Gastrocnemius medialis (tissue), 4 donors: ENCODE measurements around the gene SIMC1. TPM values are rescaled to one million over a fixed set of nuclear protein-coding genes. Genes with fewer than 3 reads are reported as not detected.
A peak's percentile ranks its signal among the peaks of the same experiment; 100 is the strongest.
"Not testable (repeated sequence)": the region's sequence is repeated elsewhere in the genome, so short reads cannot be mapped to it uniquely, and the experiment has no call there.

ENCODE experiments used
- ATAC-seq, 2 donors: fragments of 150-250 bp; one replicate each; pipeline ENCODE4 v1.9.1; 2016
- DNase-seq, 2 donors: peaks; one replicate each; pipeline ENCODE4 v3.0.0-alpha.2; 2019
- H3K27ac ChIP-seq, 4 donors: fragments of 200-600 bp; sonication (generic); 1 replicate in 1 of 4; 2 replicates in 3 of 4; pipeline ENCODE4 v1.5.1; 2016 to 2018; ENCODE audit warnings: mild to moderate bottlenecking in 2 of 4, moderate library complexity in 1 of 4
- H3K27me3 ChIP-seq, 3 donors: fragments of 200-600 bp; sonication (generic) in 2 of 3; 1 replicate in 1 of 3; 2 replicates in 2 of 3; pipeline versions ENCODE4 v1.5.1 to v1.6.0; 2016 to 2019; ENCODE audit warnings: mild to moderate bottlenecking in 1 of 3, moderate library complexity in 1 of 3
- H3K36me3 ChIP-seq, 2 donors: fragments of 200-600 bp; sonication (generic) in 1 of 2; one replicate each; pipeline ENCODE4 v1.5.1; 2017 to 2018
- H3K4me1 ChIP-seq, 2 donors: fragments of 200-600 bp; sonication (generic) in 1 of 2; one replicate each; pipeline ENCODE4 v1.5.1; 2016 to 2017; ENCODE audit warnings: mild to moderate bottlenecking in 2 of 2
- H3K4me3 ChIP-seq, 4 donors: fragments of 200-600 bp; sonication (generic) in 3 of 4; 1 replicate in 1 of 4; 2 replicates in 3 of 4; pipeline ENCODE4 v1.5.1; 2016 to 2019; ENCODE audit warnings: mild to moderate bottlenecking in 2 of 4
- H3K9me3 ChIP-seq, 3 donors: fragments of 200-600 bp; sonication (generic) in 2 of 3; 1 replicate in 1 of 3; 2 replicates in 2 of 3; pipeline ENCODE4 v1.5.1; 2016 to 2019
- CTCF ChIP-seq, 5 experiments: fragments of 450-650 bp in 3 of 5; fragments of 200-600 bp in 2 of 5; sonication (generic) in 2 of 5; IDR thresholded peaks in 4 of 5; conservative IDR thresholded peaks in 1 of 5; 1 replicate in 4 of 5; 2 replicates in 1 of 5; pipeline ENCODE4 v1.5.1; 2016 to 2019; ENCODE audit warnings: antibody characterized with exemption in 5 of 5, mild to moderate bottlenecking in 3 of 5, moderate library complexity in 3 of 5
- POLR2A ChIP-seq, 2 donors: fragments of 450-650 bp; IDR thresholded peaks; one replicate each; pipeline ENCODE4 v1.6.1; 2017; ENCODE audit warnings: antibody characterized with exemption in 2 of 2, mild to moderate bottlenecking in 2 of 2, moderate library complexity in 2 of 2
- in situ Hi-C, 4 donors: fragments of 200-750 bp; cut with MboI; loops; one replicate each; pipeline versions ENCODE4 v1.15.0 to v1.8.0; 2017; ENCODE audit warnings: low sequenced_read_pairs in 4 of 4
- intact Hi-C: fragments of 100-400 bp; cut with DNase I; formaldehyde crosslinking; loops from one replicate; pipeline ENCODE4 v1.15.1; 2023; ENCODE audit warnings: low total_unique reads
- total RNA-seq, 4 donors: library from RNA; depleted of rRNA; stranded (reverse); fragments of >200 nt; gene quantifications; one replicate each; pipeline versions ENCODE4 v1.1.0 to v1.2.3, GENCODE V29; 2016

The SIMC1 gene
- 10 to 100 TPM in 2 of 4 donors, 1 to 10 TPM in 2; 5.1 to 45.8 (median 11.5) TPM for total RNA-seq

DNA sequence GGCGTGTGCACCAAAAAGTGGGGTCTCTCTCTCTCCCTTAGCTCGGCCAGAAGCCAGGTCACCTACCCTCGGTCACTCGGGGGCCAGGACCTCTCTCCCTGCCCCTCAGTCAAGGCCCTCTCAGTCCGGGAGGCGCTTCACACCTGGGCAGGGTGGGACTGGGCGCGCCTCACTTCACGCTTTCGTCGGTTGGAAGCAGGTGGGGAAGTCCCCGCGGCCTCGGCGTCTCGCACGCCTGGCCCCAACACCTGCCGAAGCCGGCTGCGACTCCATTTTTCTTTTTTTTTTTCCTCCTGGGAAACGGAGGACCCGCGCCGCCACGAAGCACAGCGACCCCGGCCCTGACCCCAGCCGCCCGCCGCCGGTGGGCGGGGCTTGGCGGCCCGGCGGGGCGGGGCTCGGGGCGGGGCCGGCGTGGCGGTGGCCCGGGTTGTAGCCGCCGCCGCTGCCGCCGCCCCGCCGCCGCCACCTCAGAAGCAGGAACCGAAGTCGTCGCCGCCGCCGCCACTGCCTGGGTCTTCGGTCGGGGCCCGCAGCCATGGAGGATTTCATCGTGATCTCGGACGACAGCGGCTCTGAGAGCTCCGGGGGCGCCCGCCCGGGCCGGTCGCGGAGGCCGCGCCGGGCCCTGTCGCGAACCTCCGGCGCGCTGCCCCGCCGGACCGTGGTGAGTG, at the start of gene SIMC1:
TSS of gene SIMC1 (plus strand) at position 454 of the 674 bp plus-strand sequence. CDS start at position 539, 85 bp downstream.
- peak within 1 kb of the TSS in 3 of 4 donors; percentile 34 to 62 (median 58) for H3K27ac ChIP-seq
- H3K27me3 ChIP-seq, intact Hi-C loops, H3K4me1 ChIP-seq, H3K36me3 ChIP-seq, in situ Hi-C loops, H3K9me3 ChIP-seq: not testable (repeated sequence)
- peak within 1 kb of the TSS; percentile 42 to 55 (median 52) for H3K4me3 ChIP-seq
- DNase-seq (peak; percentile 3 to 16), ATAC-seq (peak; percentile 81 to 88)

GRCh38 chr5:176188506-176189193, 49.6 kb upstream of the SIMC1 start:
- H3K27me3 ChIP-seq: no peaks in the 10 kb centered on the region
- in situ Hi-C loops: no loop called here
- no peak overlapping the region for H3K27ac ChIP-seq
- intact Hi-C loops: no loop called here
- ATAC-seq (peak in 1 of 2 donors; percentile 63), DNase-seq (no peak)
- H3K4me1 ChIP-seq: no peaks in the 10 kb centered on the region
- TF ChIP-seq CTCF (IDR thresholded peaks at IDR 0.05 in 4 of 5, conservative IDR thresholded peaks at IDR 0.05 in 1 of 5): no peak
- TF ChIP-seq POLR2A (IDR thresholded peaks at IDR 0.05): no peak
- H3K9me3 ChIP-seq: no peaks in the 10 kb centered on the region
- no peaks in the 10 kb centered on the region for H3K36me3 ChIP-seq
- no peak overlapping the region for H3K4me3 ChIP-seq

- in situ Hi-C loops (no loop called here), intact Hi-C loops (no loop called here)
- Histone ChIP-seq H3K9me3 (no peaks in the 10 kb centered on the region), H3K36me3 (no peaks in the 10 kb centered on the region), H3K27ac (no peak overlapping the region), H3K4me1 (no peaks in the 10 kb centered on the region), H3K4me3 (no peak overlapping the region), H3K27me3 (no peaks in the 10 kb centered on the region)
- ATAC-seq: no peak
- TF ChIP-seq POLR2A (IDR thresholded peaks at IDR 0.05) (no peak), CTCF (IDR thresholded peaks at IDR 0.05 in 4 of 5, conservative IDR thresholded peaks at IDR 0.05 in 1 of 5) (no peak)
- no peak for DNase-seq
Observed at GRCh38 chr5:176189857-176190256, 48.4 kb upstream of the SIMC1 start.

DNA sequence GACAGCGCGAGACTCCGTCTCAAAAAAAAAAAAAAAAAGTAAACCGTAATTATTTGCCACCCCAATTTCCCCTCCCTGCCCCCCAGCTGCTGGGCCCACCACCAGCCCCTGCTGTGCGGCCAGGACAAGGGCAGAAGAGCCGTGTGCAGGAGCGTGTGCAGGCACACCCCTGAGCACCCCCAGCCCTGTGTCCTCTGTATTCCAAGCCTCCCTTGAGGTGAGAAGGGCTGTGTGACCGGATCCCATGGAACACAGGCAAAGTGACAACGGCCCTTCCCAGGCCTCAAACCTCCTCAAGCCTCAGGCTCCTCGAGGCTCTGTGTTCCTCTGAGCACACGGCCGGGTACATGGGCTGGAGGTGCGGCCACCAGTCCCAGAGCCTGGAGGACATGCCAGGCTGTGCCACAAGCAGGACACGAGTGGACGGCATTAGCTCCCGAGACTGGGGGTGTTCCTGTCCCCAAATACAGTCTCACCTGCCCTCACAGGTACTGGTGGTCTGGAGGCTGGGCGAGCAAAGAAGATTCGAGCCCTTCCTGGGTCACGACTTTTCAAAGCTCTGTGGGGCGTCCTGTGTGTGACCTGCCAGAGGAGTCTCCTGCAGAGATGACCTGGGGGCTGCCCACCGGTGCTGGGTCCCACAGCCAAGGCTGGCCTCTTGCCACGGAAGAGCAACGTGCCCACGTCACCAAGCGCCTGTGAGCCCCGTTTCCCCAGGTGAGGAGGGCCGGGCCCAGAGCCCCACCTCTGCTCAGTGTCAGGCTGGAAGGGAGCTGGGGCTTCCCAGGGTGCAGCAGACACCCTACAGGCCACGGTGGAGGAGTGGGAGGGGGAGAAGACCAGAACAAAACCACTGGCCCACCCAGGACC, 47.1 kb upstream of the SIMC1 start:
- in situ Hi-C loops: no loop called here
- TF ChIP-seq CTCF (IDR thresholded peaks at IDR 0.05 in 4 of 5, conservative IDR thresholded peaks at IDR 0.05 in 1 of 5): no peak
- TF ChIP-seq POLR2A (IDR thresholded peaks at IDR 0.05): no peak
- H3K4me1 ChIP-seq: no peaks in the 10 kb centered on the region
- ATAC-seq (no peak), DNase-seq (no peak)
- no peak overlapping the region for H3K4me3 ChIP-seq
- H3K27ac ChIP-seq: no peak overlapping the region
- no peaks in the 10 kb centered on the region for H3K27me3 ChIP-seq
- intact Hi-C loops: no loop called here
- no peaks in the 10 kb centered on the region for H3K9me3 ChIP-seq
- H3K36me3 ChIP-seq: no peaks in the 10 kb centered on the region
